Gastroesophageal sphincter (tissue), 4 donors: Measurements from ENCODE around the gene MMP21. TPM values are rescaled to one million over a fixed set of nuclear protein-coding genes. Genes with fewer than 3 reads are reported as not detected.

Source experiments
- ATAC-seq: fragments of 150-250 bp; one replicate; pipeline ENCODE4 v1.9.1; 2016; ENCODE audit warnings: mild to moderate bottlenecking, moderate library complexity
- H3K27ac ChIP-seq, 4 donors: fragments of 200-600 bp; sonication (generic) in 3 of 4; 1 replicate in 3 of 4; 2 replicates in 1 of 4; pipeline ENCODE4 v1.5.1; 2016 to 2019
- H3K27me3 ChIP-seq: fragments of 200-600 bp; sonication (generic); one replicate; pipeline ENCODE4 v1.5.1; 2019
- H3K36me3 ChIP-seq, 2 donors: fragments of 200-600 bp; sonication (generic); one replicate each; pipeline ENCODE4 v1.5.1; 2019; ENCODE audit warnings: control low read depth in 1 of 2
- H3K4me1 ChIP-seq, 3 donors: fragments of 200-600 bp; sonication (generic); 1 replicate in 2 of 3; 2 replicates in 1 of 3; pipeline ENCODE4 v1.5.1; 2016 to 2019; ENCODE audit warnings: control low read depth in 2 of 3
- H3K4me3 ChIP-seq, 2 donors: fragments of 200-600 bp; sonication (generic); one replicate each; pipeline ENCODE4 v1.5.1; 2019; ENCODE audit warnings: mild to moderate bottlenecking in 1 of 2, moderate library complexity in 1 of 2
- H3K9me3 ChIP-seq, 3 donors: fragments of 200-600 bp; sonication (generic); one replicate each; pipeline ENCODE4 v1.5.1; 2017 to 2019; ENCODE audit warnings: control low read depth in 2 of 3
- CTCF ChIP-seq, 4 experiments: fragments of 200-600 bp in 2 of 4; fragments of 450-650 bp in 2 of 4; sonication (generic) in 1 of 4; IDR thresholded peaks; one replicate each; pipeline ENCODE4 v1.5.1; 2017 to 2019; ENCODE audit warnings: antibody characterized with exemption in 4 of 4, mild to moderate bottlenecking in 2 of 4, moderate library complexity in 2 of 4
- EP300 ChIP-seq: sonication (generic); formaldehyde crosslinking; IDR thresholded peaks from one replicate; pipeline ENCODE4 v1.6.1; 2017; ENCODE audit warnings: antibody characterized with exemption, mild to moderate bottlenecking
- POLR2A ChIP-seq, 2 donors: fragments of 450-650 bp; IDR thresholded peaks; one replicate each; pipeline ENCODE4 v1.6.1; 2017; ENCODE audit warnings: antibody characterized with exemption in 2 of 2, mild to moderate bottlenecking in 2 of 2, moderate library complexity in 1 of 2
- POLR2AphosphoS5 ChIP-seq: sonication (generic); formaldehyde crosslinking; IDR thresholded peaks from one replicate; pipeline ENCODE4 v1.6.1; 2017; ENCODE audit warnings: antibody characterized with exemption
- WGBS, 2 donors: methylation state at CpG; one replicate each; pipeline ENCODE4 v1.1.5; 2018; ENCODE audit warnings: low coverage in 1 of 2; 5-methylcytosine and 5-hydroxymethylcytosine counted together
- total RNA-seq, 4 donors: library from RNA; depleted of rRNA; stranded (reverse); fragments of >200 nt; gene quantifications; one replicate each; pipeline ENCODE4 v1.1.0, GENCODE V29; 2016

MMP21 gene
- total RNA-seq, 4 donors from 2014 or later, result 0.13 to 0.81 TPM; not detected in 2

- WGBS, 2 donors, result 77 to 91% methylated on average over 4 to 5 of the region's 5 CpGs
- no peak for ATAC-seq
- Histone ChIP-seq H3K4me1 (no peaks in the 10 kb centered on the region), H3K27me3 (no peaks in the 10 kb centered on the region), H3K4me3 (no peak overlapping the region), H3K27ac (no peak overlapping the region), H3K36me3 (peaks cover 0 to 94% of the 10 kb centered on the region in 2 donors), H3K9me3 (no peaks in the 10 kb centered on the region)
- TF ChIP-seq POLR2AphosphoS5, result no peak
These were observed 18.7 kb downstream of the MMP21 start for GRCh38 chr10:125756853-125757487.

- no peak for TF ChIP-seq EP300
- TF ChIP-seq POLR2A (IDR thresholded peaks at IDR 0.05), result no peak
- TF ChIP-seq CTCF (IDR thresholded peaks at IDR 0.05), result no peak
- no peak overlapping the region for H3K27ac ChIP-seq
- no peaks in the 10 kb centered on the region for H3K4me1 ChIP-seq
- WGBS, 2 donors, result 75 to 89% methylated on average over 5 of the region's 5 CpGs
- no peak overlapping the region for H3K4me3 ChIP-seq
- H3K36me3 ChIP-seq, result peaks cover 0 to 94% of the 10 kb centered on the region in 2 donors
- H3K9me3 ChIP-seq, result no peaks in the 10 kb centered on the region
- H3K27me3 ChIP-seq, result no peaks in the 10 kb centered on the region
- no peak for ATAC-seq
These were observed 19.4 kb downstream of the MMP21 start for GRCh38 chr10:125756196-125756595.

GRCh38 chr10:125747417-125747816, 28.2 kb downstream of the MMP21 start:
- H3K27me3 ChIP-seq, result no peaks in the 10 kb centered on the region
- 85 to 90% methylated on average over 5 of the region's 5 CpGs for WGBS, 2 donors
- TF ChIP-seq POLR2A (IDR thresholded peaks at IDR 0.05), result no peak
- TF ChIP-seq CTCF (IDR thresholded peaks at IDR 0.05), result no peak
- no peak for TF ChIP-seq EP300
- no peak for TF ChIP-seq POLR2AphosphoS5
- H3K9me3 ChIP-seq, result no peaks in the 10 kb centered on the region
- H3K4me3 ChIP-seq, result no peak overlapping the region
- H3K36me3 ChIP-seq, result peaks cover 7 to 96% of the 10 kb centered on the region in 2 donors
- ATAC-seq, result no peak
- no peaks in the 10 kb centered on the region for H3K4me1 ChIP-seq
- no peak overlapping the region for H3K27ac ChIP-seq

GRCh38 chr10:125744909-125745308, 30.7 kb downstream of the MMP21 start:
- Histone ChIP-seq H3K4me3 (no peak overlapping the region), H3K9me3 (no peaks in the 10 kb centered on the region), H3K36me3 (peaks cover 12 to 95% of the 10 kb centered on the region in 2 donors), H3K4me1 (no peaks in the 10 kb centered on the region), H3K27ac (no peak overlapping the region), H3K27me3 (no peaks in the 10 kb centered on the region)
- TF ChIP-seq POLR2A (IDR thresholded peaks at IDR 0.05) (no peak), EP300 (no peak), POLR2AphosphoS5 (no peak), CTCF (IDR thresholded peaks at IDR 0.05) (no peak)
- WGBS, 2 donors, result 83 to 100% methylated on average over 2 of the region's 2 CpGs
- ATAC-seq, result no peak

- 29 to 38% methylated on average over 2 of the region's 2 CpGs for WGBS, 2 donors
- H3K36me3 ChIP-seq, result peaks cover 12 to 95% of the 10 kb centered on the region in 2 donors
- H3K27ac ChIP-seq, result no peak overlapping the region
- H3K9me3 ChIP-seq, result no peaks in the 10 kb centered on the region
- TF ChIP-seq POLR2A (IDR thresholded peaks at IDR 0.05) (no peak), EP300 (no peak), POLR2AphosphoS5 (no peak), CTCF (IDR thresholded peaks at IDR 0.05) (no peak)
- no peak for ATAC-seq
- no peaks in the 10 kb centered on the region for H3K4me1 ChIP-seq
- no peak overlapping the region for H3K4me3 ChIP-seq
- no peaks in the 10 kb centered on the region for H3K27me3 ChIP-seq
These were observed 33.2 kb downstream of the MMP21 start for GRCh38 chr10:125742465-125742864.
